PFSK-1 (cell line): Measurements from ENCODE around the gene SNUPN. TPM values are rescaled to one million over a fixed set of nuclear protein-coding genes. Genes with fewer than 3 reads are reported as not detected.
A peak's percentile ranks its signal among the peaks of the same experiment; 100 is the strongest.

Source experiments
- FOXP2 ChIP-seq: optimal IDR thresholded peaks from 2 replicates; pipeline ENCODE3; 2011; ENCODE audit warnings: borderline replicate concordance, control low read depth, inconsistent platforms; ENCODE audit not compliant: insufficient read depth; ENCODE audit errors: extremely low read length, extremely low read depth
- POLR2AphosphoS5 ChIP-seq: IDR thresholded peaks from 2 replicates; pipeline ENCODE4 v1.6.1; 2012; ENCODE audit warnings: low read depth, mild to moderate bottlenecking, control low read depth, low read length, moderate library complexity
- SIN3A ChIP-seq: IDR thresholded peaks from 2 replicates; pipeline ENCODE4 v1.6.1; 2012; ENCODE audit warnings: mild to moderate bottlenecking, low read length, moderate library complexity, borderline replicate concordance; ENCODE audit not compliant: insufficient read depth
- TAF1 ChIP-seq: IDR thresholded peaks from 2 replicates; pipeline ENCODE4 v1.6.1; 2012; ENCODE audit warnings: low read length, control low read depth, borderline replicate concordance; ENCODE audit not compliant: insufficient read depth
- polyA plus RNA-seq: library from polyadenylated mRNA; unstranded; fragments of >200 nt; gene quantifications from one replicate; pipeline ENCODE4 v1.2.1, GENCODE V29; 2012; ENCODE audit warnings: low read depth, missing spikeins; ENCODE audit not compliant: insufficient read length
- TF ChIP-seq, protein P1 (sequence below), 2 experiments: IDR thresholded peaks; 2 replicates each; pipeline versions ENCODE4 v1.6.1 to v1.8.0; 2011 to 2012; ENCODE audit warnings: low read depth in 2 of 2, low read length in 2 of 2, control low read depth in 1 of 2, inconsistent platforms in 1 of 2, mild to moderate bottlenecking in 1 of 2, moderate library complexity in 1 of 2; ENCODE audit not compliant: insufficient read depth in 1 of 2

The SNUPN gene
- polyA plus RNA-seq, result 26.0 TPM

DNA sequence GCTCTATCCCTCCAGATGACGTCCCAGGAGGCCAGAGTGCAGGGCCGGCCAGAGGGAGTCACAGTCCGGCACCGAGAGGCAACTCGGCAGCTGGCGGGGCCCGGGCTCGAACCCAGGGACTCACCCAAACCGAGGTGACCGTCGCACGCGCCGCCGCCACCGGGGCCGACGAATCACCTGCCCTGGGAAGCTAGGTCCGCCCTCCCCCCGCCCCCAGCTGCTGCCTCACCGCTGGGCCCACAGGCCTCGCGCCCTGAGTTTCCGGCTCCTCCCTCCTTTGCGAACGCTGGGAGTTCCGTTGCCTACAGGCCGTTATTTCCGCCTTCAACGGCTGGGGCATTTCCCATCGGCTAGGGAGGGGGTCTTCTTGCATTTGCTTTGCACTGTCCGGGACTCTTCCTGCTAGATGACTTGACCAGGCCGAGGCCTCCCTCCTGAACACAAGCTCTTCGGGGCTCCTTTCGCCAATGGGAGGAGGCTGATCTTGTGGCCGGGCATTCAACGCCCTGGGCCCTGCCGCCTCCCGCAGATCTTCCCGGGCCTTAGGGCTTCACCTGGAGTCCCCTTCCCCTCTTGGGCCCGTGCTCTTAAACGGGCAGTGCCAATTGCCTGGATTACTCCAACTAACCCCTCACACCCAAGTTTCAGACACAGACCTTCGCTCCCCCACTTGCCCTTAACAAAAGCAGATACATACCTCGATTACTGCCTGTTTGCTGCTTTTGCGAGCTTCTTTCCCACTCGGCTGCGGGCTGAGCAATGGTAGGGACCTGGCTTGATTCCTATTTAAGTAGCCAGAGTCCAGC lies at the start of gene SNUPN:
TSS of gene SNUPN (minus strand) at position 184 of the 806 bp plus-strand sequence. CDS start 4,674 bp downstream, outside the sequence.
- TF ChIP-seq, protein P1, sequence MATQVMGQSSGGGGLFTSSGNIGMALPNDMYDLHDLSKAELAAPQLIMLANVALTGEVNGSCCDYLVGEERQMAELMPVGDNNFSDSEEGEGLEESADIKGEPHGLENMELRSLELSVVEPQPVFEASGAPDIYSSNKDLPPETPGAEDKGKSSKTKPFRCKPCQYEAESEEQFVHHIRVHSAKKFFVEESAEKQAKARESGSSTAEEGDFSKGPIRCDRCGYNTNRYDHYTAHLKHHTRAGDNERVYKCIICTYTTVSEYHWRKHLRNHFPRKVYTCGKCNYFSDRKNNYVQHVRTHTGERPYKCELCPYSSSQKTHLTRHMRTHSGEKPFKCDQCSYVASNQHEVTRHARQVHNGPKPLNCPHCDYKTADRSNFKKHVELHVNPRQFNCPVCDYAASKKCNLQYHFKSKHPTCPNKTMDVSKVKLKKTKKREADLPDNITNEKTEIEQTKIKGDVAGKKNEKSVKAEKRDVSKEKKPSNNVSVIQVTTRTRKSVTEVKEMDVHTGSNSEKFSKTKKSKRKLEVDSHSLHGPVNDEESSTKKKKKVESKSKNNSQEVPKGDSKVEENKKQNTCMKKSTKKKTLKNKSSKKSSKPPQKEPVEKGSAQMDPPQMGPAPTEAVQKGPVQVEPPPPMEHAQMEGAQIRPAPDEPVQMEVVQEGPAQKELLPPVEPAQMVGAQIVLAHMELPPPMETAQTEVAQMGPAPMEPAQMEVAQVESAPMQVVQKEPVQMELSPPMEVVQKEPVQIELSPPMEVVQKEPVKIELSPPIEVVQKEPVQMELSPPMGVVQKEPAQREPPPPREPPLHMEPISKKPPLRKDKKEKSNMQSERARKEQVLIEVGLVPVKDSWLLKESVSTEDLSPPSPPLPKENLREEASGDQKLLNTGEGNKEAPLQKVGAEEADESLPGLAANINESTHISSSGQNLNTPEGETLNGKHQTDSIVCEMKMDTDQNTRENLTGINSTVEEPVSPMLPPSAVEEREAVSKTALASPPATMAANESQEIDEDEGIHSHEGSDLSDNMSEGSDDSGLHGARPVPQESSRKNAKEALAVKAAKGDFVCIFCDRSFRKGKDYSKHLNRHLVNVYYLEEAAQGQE (IDR thresholded peaks at IDR 0.05; ENCODE audit: insufficient read depth in 1 of 2, low read depth in 2 of 2, low read length in 2 of 2), result peak; percentile 8; a peak in 1 of 4 replicates
- peak; percentile 33; the same call in 1 of the 2 replicates for TF ChIP-seq TAF1
- TF ChIP-seq SIN3A, result no peak; the same call in 1 of the 2 replicates
- peak; percentile 97 for TF ChIP-seq FOXP2
- TF ChIP-seq POLR2AphosphoS5, result peak; percentile 61

DNA sequence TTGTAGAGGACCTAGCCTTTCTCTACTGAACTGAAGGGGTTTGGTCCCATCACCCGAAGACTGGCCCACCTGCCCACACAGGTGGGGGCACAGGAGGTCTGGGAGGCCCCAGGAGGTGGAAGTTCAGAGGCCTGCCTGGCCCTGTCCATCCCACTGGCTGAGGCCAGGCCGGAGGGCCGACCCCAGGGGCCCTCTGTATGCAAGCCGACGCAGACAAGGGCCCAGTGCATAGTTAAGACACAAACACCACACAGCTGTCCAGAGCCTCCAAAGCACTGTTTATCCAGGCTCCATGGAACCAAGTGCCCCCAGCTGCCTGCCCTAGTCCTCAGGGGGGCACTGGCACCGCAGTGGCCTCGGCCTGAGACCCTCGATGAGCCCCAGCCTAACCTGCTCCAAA lies 48.8 kb upstream of the SNUPN start:
- no peak for TF ChIP-seq POLR2AphosphoS5
- no peak for TF ChIP-seq TAF1
- no peak for TF ChIP-seq FOXP2
- TF ChIP-seq, protein P1 (IDR thresholded peaks at IDR 0.05; ENCODE audit: insufficient read depth in 1 of 2, low read depth in 2 of 2, low read length in 2 of 2), result no peak
- no peak for TF ChIP-seq SIN3A

GRCh38 chr15:75673426-75674235 lies 48.1 kb upstream of the SNUPN start:
- TF ChIP-seq SIN3A, result no peak
- no peak for TF ChIP-seq TAF1
- TF ChIP-seq POLR2AphosphoS5, result no peak
- TF ChIP-seq, protein P1 (IDR thresholded peaks at IDR 0.05; ENCODE audit: insufficient read depth in 1 of 2, low read depth in 2 of 2, low read length in 2 of 2), result no peak
- no peak for TF ChIP-seq FOXP2

DNA sequence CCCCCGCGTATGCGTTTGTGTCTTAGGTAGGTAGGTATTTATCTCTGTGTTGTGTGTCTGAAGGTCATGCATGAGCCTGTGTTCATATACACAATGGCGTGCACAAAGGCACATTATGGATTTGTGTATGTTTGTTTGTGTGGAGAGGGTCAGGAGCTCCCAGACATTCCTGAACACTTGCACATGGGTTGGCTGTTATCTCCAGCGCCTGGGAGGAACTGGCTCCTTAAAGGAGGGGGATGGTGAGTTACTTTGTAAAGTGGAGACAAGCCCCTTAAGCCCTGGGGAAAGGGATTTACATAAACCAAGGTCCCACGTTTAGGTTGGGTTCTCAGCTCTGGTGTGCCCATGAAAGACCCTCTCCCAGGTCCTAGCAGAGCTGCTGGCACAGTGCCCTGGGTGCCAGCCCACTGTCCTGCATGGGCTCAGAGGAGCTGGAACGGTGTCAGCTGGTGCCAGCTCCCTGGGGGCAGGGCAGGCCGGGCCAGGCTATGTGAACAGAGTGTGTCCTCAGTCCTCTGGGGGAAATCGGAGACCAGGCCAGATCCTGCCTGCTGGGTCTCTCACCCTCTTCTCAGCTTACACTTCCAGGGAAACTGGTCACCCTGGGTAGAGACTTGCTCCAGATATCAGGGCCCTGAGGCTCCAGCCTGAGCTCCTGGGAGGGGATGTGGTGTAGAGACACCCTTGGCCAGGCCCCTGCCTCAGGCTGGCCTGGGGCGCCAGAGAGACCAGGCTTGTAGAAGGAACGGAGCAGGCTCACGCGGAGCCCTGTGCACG lies 47.3 kb upstream of the SNUPN start:
- TF ChIP-seq POLR2AphosphoS5, result no peak
- TF ChIP-seq FOXP2, result no peak
- TF ChIP-seq TAF1, result no peak
- no peak for TF ChIP-seq SIN3A
- TF ChIP-seq, protein P1 (IDR thresholded peaks at IDR 0.05; ENCODE audit: insufficient read depth in 1 of 2, low read depth in 2 of 2, low read length in 2 of 2), result no peak
